Fibroblast of skin of left quadriceps (primary cell): ENCODE results near the gene ZNHIT6.
A peak's percentile ranks its signal among the peaks of the same experiment; 100 is the strongest.
"Not testable (repeated sequence)": the region's sequence is repeated elsewhere in the genome, so short reads cannot be mapped to it uniquely, and the experiment has no call there.

ENCODE experiments used
- DNase-seq, 2 experiments: peaks; one replicate each; pipeline ENCODE4 v3.0.0-alpha.2; 2013; ENCODE audit warnings: low read depth in 2 of 2

The ZNHIT6 gene, protein sequence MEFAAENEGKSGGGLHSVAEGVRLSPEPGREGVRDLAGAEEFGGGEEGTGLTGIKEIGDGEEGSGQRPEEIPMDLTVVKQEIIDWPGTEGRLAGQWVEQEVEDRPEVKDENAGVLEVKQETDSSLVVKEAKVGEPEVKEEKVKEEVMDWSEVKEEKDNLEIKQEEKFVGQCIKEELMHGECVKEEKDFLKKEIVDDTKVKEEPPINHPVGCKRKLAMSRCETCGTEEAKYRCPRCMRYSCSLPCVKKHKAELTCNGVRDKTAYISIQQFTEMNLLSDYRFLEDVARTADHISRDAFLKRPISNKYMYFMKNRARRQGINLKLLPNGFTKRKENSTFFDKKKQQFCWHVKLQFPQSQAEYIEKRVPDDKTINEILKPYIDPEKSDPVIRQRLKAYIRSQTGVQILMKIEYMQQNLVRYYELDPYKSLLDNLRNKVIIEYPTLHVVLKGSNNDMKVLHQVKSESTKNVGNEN

DNA sequence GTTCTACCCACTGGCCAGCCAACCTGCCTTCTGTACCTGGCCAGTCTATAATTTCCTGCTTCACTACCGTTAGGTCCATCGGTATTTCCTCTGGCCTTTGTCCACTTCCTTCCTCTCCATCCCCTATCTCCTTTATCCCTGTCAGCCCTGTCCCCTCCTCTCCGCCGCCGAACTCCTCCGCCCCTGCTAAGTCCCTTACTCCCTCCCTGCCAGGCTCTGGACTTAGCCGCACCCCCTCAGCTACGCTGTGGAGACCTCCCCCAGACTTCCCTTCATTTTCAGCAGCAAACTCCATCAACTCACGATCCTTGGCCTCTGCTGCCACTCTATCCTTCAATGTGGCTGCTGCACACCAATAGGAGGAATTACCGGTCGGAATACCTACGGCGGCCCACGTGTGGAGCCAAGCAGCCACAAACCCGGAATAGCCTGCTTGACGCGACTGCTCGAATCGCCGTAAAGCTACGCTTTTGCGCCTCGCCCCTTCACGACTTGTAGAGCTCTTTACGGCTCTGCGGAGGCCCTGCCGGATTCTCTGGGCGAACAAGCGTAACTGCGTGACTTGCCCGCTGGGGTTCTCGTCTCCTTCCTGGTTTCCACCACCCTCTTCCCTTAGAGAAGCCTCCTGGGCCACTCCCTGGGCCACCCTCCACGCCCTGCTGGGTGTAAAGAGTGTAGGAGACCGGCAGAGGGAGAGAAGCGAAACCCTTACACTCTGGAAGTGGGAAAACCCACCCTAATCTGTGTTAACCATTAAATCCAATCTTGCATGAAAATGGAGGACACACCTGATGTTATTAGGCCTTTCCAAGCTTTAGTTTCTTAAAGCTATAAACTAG, at the start of gene ZNHIT6:
TSS of gene ZNHIT6 (minus strand) at position 444 of the 839 bp plus-strand sequence. CDS start at position 295, 149 bp downstream.
- peak; percentile 92 for DNase-seq

DNA sequence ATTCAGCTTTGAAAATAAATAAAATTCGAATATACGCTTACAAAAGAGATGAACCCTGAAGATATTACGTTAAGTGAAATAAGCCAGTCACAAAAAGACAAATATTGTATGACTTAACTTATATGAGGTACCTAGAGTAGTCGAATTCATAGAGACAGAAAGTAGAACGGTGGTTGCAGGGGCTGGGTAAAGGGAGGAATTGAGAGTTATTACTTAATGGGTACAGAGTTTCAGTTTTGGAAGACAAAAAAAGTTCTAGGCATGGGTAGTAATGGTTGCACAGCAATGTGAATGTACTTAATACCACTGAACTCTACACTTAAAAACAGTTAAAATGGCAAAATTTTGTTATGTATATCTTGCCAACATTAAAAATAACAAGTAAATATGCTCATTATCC, 48.6 kb upstream of the ZNHIT6 start:
- DNase-seq = no peak

DNA sequence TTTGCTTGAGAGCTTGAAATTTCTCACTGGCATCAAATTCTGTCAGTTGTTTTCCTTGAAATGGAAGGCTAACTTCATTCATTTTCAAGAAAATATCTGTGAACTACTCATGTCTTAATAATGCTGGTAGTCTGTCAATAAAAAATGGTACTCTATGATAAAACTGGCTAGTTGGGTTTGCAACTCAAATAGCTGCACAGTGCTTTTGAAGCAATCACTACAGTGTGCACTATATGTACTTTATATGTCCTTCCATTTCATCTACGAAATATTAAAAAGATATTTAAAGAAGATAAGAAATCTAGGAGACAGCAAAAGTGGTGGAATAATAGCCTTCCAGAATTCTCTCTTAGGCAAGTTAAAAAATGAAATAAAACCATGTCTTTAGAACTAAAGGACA, 39.9 kb upstream of the ZNHIT6 start:
- DNase-seq = no peak

DNA sequence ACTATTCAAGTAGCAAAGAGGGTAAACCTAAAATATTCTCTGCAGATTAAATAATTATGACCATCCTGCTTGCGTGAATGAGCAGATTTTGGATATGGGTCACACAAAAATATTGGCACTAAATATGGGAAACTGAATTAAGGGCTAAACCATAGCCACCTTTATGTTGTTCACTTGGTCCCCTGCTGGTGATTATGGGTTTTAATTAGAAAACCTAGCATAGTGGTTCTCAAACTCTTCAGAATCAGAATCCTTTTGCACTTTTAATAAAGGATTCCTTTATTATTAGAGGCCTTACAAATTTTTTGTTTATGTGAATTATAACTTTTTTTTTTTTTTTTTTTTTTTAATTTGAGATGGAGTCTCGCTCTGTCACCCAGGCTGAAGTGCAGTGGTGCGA, 38.5 kb upstream of the ZNHIT6 start:
- no peak for DNase-seq

DNA sequence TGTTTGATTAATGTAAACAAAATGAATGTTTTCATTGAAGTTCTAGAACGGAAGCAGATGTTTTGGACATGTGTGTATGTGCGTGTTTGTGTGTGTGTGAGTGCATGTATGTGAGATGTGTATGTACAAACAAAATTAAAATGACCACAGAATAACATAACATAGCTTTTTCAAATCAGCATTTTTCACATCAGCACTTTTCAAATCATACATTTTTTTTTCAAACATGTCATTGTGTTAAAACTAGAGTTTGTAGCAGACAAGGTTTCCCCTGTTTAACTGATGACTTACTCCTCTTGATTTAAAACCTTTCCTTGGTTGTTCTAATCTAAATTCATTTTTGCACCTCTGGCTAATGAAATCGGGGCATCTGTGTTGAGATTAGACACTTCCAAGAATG, 35.6 kb upstream of the ZNHIT6 start:
- no peak for DNase-seq

DNA sequence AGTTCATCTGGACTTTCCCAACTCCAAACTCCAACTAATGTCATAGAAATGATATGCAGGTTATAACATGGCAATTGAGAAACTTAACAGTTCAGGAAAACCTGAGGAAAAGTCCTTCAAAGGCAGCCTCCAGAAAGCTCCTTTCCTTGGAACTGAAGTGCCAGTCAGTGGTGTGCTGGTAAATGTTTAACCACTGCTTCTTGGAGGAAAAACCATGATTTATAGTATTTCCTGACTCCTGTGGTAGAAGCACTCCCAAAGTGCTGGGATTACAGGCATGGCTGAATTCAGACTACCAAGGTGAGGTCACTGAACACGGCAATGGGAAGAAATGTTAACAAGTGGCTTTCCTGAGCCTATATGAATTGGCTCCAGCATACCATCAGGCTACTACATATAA, 26.7 kb upstream of the ZNHIT6 start:
- no peak for DNase-seq

DNA sequence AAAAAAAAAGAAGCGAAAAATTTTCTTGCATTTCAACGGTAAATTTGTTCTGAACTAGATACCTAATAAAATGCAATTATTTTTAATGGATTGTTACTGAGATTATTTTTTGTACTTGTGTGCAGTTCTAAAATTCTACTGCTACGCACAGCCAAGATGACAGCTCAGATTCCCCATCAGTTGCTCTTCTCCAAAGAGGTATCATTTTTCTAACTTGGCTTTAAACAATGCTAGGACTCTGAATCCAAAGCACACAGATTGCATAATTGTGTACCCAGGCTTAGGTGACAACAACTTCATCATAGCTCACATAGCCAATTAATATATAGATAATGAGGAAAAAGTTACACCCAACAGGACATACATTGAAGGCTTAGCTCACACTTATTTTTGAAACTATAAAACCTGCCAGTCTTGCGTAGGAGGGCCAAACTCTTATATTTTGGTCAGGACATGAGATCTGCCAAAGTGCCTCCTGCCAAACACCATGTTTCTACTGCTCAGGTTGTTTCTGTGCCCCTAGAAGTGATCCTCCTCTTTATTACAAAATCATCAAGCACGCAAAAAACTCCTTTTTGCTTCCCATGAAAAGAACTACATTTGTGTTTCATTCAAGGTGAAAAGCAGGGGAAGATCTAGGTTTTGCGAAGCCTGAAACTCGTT, 10.6 kb upstream of the ZNHIT6 start:
- no peak for DNase-seq

DNA sequence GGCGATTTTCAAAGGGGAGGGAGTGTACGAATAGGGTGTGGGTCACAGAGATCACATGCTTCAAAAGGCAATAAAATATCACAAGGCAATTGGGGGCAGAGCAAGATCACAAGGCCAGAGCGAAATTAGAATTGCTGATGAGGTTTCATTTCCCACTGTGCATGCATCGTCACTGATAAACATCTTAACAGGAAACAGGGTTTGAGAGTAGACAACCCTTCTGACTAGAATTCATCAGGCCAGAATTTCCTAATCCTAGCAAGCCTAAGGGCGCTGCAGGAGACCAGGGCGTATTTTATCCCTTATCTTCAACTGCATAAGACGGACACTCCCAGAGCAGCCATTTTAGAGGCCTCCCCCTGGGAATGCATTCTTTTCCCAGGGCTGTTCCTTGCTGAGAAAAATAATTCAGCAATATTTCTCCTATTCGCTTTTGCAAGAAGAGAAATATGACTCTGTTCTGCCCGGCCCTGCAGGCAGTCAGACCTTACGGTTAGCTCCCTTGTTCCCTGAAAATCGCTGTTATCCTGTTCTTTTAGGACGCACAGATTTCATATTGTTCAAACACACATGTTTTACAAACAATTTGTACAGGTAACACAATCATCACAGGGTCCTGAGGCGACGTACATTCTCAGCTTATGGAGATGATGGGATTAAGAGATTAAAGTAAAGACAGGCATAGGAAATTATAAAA, 6.3 kb upstream of the ZNHIT6 start:
- not testable (repeated sequence) for DNase-seq

DNA sequence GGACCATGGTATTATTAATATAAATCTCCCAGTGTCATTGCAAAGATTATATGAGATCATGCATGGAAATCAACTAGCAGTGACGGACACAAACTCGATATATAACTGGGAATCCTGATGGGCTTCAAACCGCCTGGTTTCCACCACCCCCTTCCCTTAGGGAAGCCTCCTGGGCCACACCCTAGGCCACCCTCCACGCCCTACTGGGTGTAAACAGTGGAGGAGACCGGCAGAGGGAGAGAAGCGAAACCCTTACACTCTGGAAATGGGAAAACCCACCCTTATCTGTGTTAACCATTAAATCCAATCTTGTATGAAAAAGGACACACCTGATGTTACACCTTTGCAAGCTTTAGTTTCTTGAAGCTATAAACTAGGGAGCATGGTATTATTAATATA, 595 bp upstream of the ZNHIT6 start:
- DNase-seq = no peak

DNA sequence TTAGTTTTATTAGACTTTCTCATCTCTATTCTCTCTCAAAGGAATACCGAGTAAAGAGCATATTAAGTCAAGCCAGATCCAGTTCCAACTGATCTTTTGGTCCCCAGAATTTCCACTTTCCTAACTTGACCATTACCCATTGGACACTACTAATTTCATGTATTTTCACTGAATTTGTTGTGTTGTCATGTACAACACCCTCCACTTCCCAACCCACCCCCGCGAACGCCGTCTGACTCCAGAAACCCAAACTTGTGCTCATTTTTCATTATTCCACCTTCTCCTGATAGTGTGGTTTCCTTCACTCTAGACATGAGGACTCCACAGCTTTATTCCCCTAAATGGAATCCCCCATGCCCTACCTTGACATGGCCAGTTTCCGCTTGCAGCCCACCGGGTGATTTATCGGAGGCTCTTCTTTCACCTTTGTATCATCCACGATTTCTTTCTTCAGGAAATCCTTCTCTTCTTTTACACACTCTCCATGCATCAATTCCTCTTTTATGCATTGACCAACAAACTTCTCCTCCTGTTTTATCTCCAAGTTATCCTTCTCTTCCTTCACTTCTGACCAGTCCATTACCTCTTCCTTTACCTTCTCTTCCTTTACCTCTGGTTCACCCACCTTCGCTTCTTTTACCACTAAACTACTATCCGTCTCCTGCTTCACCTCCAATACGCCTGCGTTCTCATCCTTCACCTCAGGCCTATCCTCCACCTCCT, 805 bp downstream of the ZNHIT6 start:
- no peak for DNase-seq

DNA sequence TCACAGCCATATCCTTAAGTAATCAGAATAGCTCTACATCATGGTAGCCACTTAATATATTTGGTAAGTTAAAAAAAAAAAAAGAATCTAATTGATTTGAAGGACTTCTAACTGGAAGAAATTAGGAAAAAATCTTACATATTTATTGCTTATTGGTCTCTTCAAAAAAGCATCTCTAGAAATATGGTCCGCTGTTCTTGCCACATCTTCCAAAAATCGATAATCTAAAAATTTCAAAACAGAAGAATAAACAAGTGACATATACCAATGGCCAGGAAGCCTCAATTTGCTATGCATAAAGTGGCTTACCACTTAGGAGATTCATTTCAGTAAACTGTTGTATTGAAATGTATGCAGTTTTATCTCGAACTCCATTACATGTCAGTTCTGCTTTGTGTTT, 2.3 kb downstream of the ZNHIT6 start:
- DNase-seq = no peak

DNA sequence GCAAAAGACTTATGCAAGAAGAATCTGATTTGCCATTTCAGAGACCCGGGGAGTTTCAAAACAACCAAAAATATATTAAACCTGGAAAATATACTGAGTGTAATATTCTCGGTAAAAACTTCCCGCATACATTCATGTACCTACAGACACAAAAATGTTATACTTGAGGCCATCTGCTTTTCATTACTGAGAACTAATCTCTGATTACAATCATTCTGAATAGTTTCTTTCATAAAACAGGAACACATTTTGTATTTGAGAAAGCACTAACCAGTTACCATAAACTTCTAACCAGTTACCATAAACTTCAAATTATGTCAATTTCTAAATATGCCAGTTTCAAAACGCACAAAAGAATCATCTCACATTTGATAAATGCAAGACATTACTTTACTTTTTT, 7.8 kb downstream of the ZNHIT6 start:
- DNase-seq = peak; percentile 40 to 48

DNA sequence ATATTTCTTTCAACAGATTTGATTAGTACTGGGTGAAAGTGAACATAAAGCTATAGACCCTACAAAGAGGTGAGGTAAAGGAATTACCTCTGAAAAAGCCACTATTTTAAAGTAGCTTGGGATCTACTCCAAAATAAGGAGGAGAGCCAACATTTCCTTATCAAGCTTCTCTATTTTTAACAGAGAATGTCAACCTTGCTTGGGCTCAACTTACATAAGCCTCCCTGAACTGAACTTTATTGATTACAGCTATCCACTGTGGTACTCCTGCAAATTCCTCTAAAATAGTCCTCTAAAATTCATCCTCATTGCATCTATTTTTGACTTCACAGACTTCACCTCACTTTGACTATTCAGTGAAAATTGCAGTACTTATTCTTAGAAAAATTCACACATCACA, 10.3 kb downstream of the ZNHIT6 start:
- DNase-seq = no peak

DNA sequence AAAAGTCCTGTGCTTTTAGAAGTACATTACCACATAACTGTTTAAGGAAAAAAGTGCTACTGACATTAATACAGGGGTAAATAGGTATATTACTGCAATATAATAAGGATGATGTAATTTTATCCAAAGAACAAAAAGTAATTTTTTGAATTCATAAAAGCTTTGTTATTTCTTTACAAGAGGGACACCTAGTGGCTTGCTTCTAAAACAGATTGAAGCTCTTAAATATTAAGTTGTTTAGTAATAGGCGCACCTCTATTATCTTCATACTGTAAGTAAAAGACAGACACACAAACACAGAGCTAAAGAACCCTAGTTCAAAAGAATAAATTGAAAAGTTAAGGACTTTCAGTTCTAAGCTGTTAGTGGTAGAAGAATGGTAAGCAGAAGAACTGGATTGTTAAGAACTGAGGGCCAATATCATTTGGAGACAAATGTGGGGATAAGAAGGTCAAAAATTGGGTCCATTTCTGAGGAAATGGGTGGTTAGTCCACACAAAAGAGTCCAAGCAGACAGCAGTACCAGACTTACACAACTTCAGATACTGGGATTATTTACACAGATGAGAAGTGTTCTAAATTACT, 15.4 kb downstream of the ZNHIT6 start:
- DNase-seq = peak; percentile 51 to 55

DNA sequence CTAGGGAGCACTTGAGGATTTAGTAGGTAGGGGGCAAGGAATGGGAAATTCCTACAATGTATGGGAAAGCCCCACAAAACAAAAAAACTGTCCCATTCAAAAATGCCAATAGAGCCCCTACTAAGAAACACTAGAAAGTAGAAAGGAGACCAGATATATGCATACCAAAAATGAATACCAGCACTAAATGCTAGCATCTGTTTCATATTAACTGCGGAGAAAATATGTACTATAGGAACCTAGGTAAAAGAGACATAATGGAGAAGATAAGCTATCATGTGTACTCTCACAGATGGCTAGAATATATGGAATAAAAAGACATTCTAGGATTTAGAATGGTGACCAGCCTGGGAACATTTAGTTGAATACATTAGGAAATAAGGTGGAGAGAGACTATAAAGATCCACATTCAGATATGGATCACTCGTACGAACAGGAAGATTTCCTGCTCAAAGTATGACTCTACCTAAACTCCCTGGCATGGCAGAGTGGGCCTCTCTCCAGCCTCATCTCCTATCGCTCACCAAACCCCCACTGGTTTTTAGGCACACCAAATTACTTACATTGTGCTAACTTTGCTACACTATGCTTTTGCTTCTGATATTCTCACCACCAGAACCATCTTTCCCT, 18.3 kb downstream of the ZNHIT6 start:
- DNase-seq = peak in 1 of 2 experiments; percentile 19

DNA sequence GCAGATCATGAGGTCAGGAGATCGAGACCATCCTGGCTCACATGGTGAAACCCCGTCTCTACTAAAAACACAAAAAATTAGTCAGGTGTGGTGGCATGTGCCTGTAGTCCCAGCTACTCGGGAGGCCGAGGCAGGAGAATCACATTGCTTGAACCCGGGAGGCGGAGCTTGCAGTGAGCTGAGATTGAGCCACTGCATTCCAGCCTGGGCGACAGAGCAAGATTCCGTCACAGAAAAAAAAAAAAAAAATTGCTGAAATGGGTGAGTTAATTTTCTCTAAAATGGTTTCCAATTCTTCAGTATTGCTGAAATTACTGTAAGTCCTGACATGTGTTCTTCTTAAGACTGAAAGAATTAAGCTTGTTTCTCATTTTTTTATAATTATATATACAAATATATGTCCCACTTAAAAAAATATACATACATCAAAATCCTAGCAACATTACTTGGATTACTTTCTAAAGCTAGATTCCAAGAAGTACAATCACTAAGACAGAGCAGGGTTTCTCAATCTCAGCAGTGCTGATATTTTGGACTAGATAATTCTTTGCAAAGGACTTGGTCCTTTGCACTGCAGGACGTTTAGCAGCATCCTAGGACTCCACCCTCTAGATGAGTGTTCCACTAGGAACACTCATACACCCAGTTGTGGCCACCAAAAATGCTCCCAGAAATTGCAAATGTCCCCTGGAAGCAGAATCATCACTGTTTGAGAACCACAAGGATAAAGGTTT, 24.8 kb downstream of the ZNHIT6 start:
- DNase-seq = no peak

DNA sequence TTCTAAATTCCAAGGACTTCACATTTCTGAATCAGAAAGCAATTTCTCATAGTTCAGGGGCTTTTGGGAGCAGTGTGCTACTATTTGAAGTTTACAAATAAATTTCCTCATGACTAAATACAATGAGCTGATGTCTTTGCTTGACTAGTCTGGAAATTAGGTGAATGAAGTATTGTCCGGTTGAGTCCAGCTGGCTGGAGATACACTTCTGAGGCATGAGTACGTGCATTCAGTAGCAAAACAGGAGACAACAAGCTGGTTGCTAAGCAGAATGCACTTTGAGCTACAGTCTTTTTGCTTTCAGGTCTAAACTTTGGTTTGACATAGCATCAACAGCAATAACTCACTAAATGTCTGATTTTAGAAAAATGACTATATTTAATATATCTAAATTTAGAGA, 27.1 kb downstream of the ZNHIT6 start:
- DNase-seq = no peak

DNA sequence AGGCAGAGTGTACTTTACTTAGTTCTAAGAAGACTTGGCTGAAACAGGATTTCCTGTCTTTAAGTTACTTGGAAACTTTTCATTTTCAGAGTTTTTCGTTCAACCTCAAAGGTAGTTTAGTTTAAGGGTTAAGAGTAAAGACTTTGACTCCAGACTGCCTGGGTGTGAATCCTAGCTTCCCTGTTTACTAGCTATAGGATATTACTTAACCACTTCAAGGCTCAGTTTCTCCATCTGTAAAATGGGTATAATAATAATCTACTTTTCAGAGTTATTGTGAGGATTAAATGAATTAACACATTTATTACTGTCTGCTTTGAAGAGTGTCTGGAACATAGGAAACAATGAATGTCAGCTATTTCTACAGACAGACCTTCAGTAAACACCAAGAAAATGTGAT, 30.0 kb downstream of the ZNHIT6 start:
- no peak for DNase-seq

DNA sequence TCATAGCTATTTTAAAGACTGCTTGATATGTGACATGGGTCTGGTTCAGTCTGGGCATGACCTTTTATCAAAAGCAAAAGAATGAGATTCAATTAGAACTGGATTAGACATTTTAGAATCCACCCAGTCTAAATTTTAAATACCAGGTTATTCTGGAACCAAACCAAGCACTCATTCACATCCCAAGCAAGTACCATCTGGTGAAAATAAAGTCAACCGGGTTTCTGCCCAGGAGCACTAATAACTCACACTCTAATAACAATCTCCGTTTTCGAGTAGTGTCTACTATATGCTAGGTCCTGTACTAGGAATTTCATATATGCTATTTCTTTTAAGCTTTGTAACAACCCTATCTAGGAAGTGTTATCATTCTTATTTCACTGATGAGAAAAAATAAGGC, 30.6 kb downstream of the ZNHIT6 start:
- DNase-seq = no peak
